GM12878 (cell line): ENCODE measurements around the gene ARID3A. TPM values are rescaled to one million over a fixed set of nuclear protein-coding genes. Genes with fewer than 3 reads are reported as not detected.

Experiments
- BCL3 ChIP-seq: IDR thresholded peaks from 2 replicates; pipeline ENCODE4 v1.6.1; 2011; ENCODE audit warnings: borderline replicate concordance, low read depth, mild to moderate bottlenecking, moderate library complexity, low read length; ENCODE audit not compliant: insufficient read depth, poor library complexity, severe bottlenecking
- BHLHE40 ChIP-seq, 2 experiments: fragments of 450-650 bp in 1 of 2; IDR thresholded peaks; 2 replicates each; pipeline ENCODE4 v1.6.1; 2011 to 2017; ENCODE audit warnings: low read depth in 2 of 2, borderline replicate concordance in 1 of 2, improper control_type of control experiment in 1 of 2, low read length in 1 of 2, mild to moderate bottlenecking in 1 of 2
- CHD4 ChIP-seq: fragments of 200-600 bp; sonication (generic); IDR thresholded peaks from 2 replicates; pipeline ENCODE4 v1.6.1; 2016; ENCODE audit warnings: mild to moderate bottlenecking
- CTCF ChIP-seq, 3 experiments: IDR thresholded peaks in 2 of 3; conservative IDR thresholded peaks in 1 of 3; 2 replicates each; pipeline ENCODE4 v1.5.1; 2011; ENCODE audit warnings: low read depth in 3 of 3, low read length in 3 of 3, mild to moderate bottlenecking in 3 of 3, control low read depth in 2 of 3, moderate library complexity in 2 of 3, inconsistent platforms in 1 of 3, mixed read lengths in 1 of 3; ENCODE audit not compliant: control insufficient read depth in 2 of 3, insufficient read depth in 1 of 3; ENCODE audit errors: extremely low read depth in 1 of 3
- EP300 ChIP-seq, 2 experiments: fragments of 150-350 bp in 1 of 2; IDR thresholded peaks; 2 replicates each; pipeline ENCODE4 v1.6.1; 2011 to 2012; ENCODE audit warnings: low read depth in 2 of 2, low read length in 2 of 2, borderline replicate concordance in 1 of 2, improper control_type of control experiment in 1 of 2, inconsistent platforms in 1 of 2; ENCODE audit not compliant: control insufficient read depth in 1 of 2
- ETV6 ChIP-seq, 2 experiments: fragments of 450-650 bp in 1 of 2; IDR thresholded peaks in 1 of 2; conservative IDR thresholded peaks in 1 of 2; 2 replicates each; pipeline ENCODE4 v1.6.1; 2014; ENCODE audit warnings: antibody characterized with exemption in 1 of 2, borderline replicate concordance in 1 of 2, low read depth in 1 of 2, mild to moderate bottlenecking in 1 of 2, moderate library complexity in 1 of 2
- GATAD2B ChIP-seq: fragments of 450-650 bp; conservative IDR thresholded peaks from 2 replicates; pipeline ENCODE4 v1.6.1; 2017; ENCODE audit warnings: low read depth, mild to moderate bottlenecking, moderate library complexity
- HDAC2 ChIP-seq: fragments of 200-600 bp; sonication (generic); IDR thresholded peaks from 2 replicates; pipeline ENCODE4 v1.6.1; 2017
- MEF2B ChIP-seq: fragments of 450-650 bp; IDR thresholded peaks from 2 replicates; pipeline ENCODE4 v1.6.1; 2018; ENCODE audit warnings: mild to moderate bottlenecking, moderate library complexity; ENCODE audit not compliant: partially characterized antibody, poor library complexity, severe bottlenecking
- NR2F1 ChIP-seq: fragments of 450-650 bp; conservative IDR thresholded peaks from 2 replicates; pipeline ENCODE4 v1.6.1; 2017; ENCODE audit warnings: mild to moderate bottlenecking
- RB1 ChIP-seq: fragments of 450-650 bp; formaldehyde crosslinking; IDR thresholded peaks from 2 replicates; pipeline ENCODE4 v1.6.1; 2017; ENCODE audit warnings: mild to moderate bottlenecking, borderline replicate concordance
- RCOR1 ChIP-seq: conservative IDR thresholded peaks from 2 replicates; pipeline ENCODE4 v1.6.1; 2012; ENCODE audit warnings: low read depth, low read length, improper control_type of control experiment
- RFX5 ChIP-seq: IDR thresholded peaks from 2 replicates; pipeline ENCODE4 v1.6.1; 2011; ENCODE audit warnings: low read depth, low read length, improper control_type of control experiment
- SREBF2 ChIP-seq: IDR thresholded peaks from 2 replicates; pipeline ENCODE4 v1.6.1; 2012; ENCODE audit warnings: mild to moderate bottlenecking, low read length
- SRF ChIP-seq, 2 experiments: IDR thresholded peaks; 2 replicates each; pipeline ENCODE4 v1.6.1; 2011; ENCODE audit warnings: low read depth in 2 of 2, low read length in 2 of 2, mild to moderate bottlenecking in 1 of 2, moderate library complexity in 1 of 2
- YBX1 ChIP-seq: fragments of 450-650 bp; IDR thresholded peaks from 2 replicates; pipeline ENCODE4 v1.6.1; 2016; ENCODE audit warnings: antibody characterized with exemption
- YY1 ChIP-seq: IDR thresholded peaks from 2 replicates; pipeline ENCODE4 v1.6.1; 2011; ENCODE audit warnings: low read depth, mild to moderate bottlenecking, low read length
- ZSCAN29 ChIP-seq: fragments of 450-650 bp; IDR thresholded peaks from 2 replicates; pipeline ENCODE4 v1.6.1; 2017; ENCODE audit warnings: mild to moderate bottlenecking, moderate library complexity
- polyA plus RNA-seq, 11 experiments: library from polyadenylated mRNA; depleted of rRNA in 4 of 11; unstranded in 6 of 11; stranded (reverse) in 5 of 11; fragments of >200 nt; fragmentation: Nextera tagmentation in 4 of 11; fragmentation: Illumina TruSeq in 1 of 11; extraction: Ambion mirVana in 4 of 11; extraction: Trizol in 1 of 11; gene quantifications; 1 replicate in 1 of 11; 2 replicates in 10 of 11; pipeline versions ENCODE4 v1.2.1 to v1.2.3, GENCODE V29; 2011 to 2016; ENCODE audit warnings: inconsistent platforms in 2 of 11, missing spikeins in 2 of 11, low read depth in 1 of 11
- total RNA-seq, 4 experiments: library from RNA; depleted of rRNA in 3 of 4; stranded (reverse); fragments of >200 nt in 3 of 4; fragmentation: Illumina TruSeq in 1 of 4; extraction: Trizol in 1 of 4; gene quantifications; 2 replicates each; pipeline versions ENCODE4 v1.2.1 to v1.2.3, GENCODE V29; 2013 to 2021
- TF ChIP-seq, protein P1 (sequence below): IDR thresholded peaks from 2 replicates; pipeline ENCODE4 v1.6.1; 2012; ENCODE audit warnings: low read depth, low read length, improper control_type of control experiment
- TF ChIP-seq, protein P2 (sequence below): fragments of 450-650 bp; IDR thresholded peaks from 2 replicates; pipeline ENCODE4 v1.6.1; 2018; ENCODE audit warnings: mild to moderate bottlenecking, low read depth, moderate library complexity; ENCODE audit not compliant: partially characterized antibody

ARID3A gene
- total and polyA plus RNA-seq, 10 of the 15 experiments (the other 5 are each of a cell fraction or from before 2014, with no cell fraction given): 0.76 to 70.0 (median 16.7) TPM

DNA sequence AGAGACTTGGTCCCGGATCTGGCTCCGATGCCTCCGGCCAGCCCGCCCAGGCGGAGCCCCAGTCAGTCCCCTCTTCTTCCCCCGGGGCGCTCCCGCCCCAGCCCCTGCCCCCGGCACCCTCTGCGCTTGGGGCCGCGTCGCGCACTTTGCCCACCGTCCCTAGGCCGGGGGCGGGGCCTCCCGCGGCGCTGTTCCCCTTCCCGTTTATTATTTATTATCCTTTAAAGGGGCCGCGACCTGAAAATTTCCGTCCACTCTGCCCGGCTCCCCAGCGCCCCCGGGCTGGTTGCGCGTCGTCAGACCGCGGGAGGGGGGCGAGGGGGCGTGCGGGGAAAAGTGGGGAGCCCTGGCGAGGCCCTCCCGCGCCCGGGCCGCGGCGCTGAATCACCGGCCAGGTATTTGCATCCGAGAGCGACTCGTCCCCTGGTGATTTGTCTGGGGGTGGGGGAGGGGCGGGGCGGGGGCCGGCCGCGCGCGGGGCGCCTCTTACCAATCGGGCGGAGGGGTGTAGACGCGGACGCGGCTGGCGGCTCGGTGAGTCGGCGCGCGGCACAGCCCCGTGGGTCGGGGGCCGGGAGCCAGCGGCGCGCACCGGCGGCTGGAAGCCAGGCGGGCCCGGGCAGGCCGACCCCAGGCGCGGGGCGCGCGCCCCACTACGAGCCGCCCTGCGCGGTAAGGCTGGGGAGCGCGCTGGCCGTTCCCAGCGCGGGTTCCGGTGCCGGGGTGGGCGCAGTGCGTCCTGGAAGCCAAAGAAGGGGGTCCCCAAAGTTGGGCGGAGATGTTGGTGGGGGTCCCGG, at the start of gene ARID3A (continued):
- TF ChIP-seq, protein P1, sequence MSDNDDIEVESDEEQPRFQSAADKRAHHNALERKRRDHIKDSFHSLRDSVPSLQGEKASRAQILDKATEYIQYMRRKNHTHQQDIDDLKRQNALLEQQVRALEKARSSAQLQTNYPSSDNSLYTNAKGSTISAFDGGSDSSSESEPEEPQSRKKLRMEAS: no peak
- TF ChIP-seq SRF (IDR thresholded peaks at IDR 0.05; ENCODE audit: low read depth in 2 of 2, low read length in 2 of 2): no peak
- TF ChIP-seq CHD4: no peak
- no peak for TF ChIP-seq EP300 (IDR thresholded peaks at IDR 0.05; ENCODE audit: borderline replicate concordance in 1 of 2, control insufficient read depth in 1 of 2, low read depth in 2 of 2, low read length in 2 of 2)
- no peak for TF ChIP-seq BCL3
- no peak for TF ChIP-seq SREBF2
- TF ChIP-seq GATAD2B: peak; percentile 68
- no peak for TF ChIP-seq RB1
- no peak for TF ChIP-seq CTCF (IDR thresholded peaks at IDR 0.05 in 2 of 3, conservative IDR thresholded peaks at IDR 0.05 in 1 of 3; ENCODE audit: control insufficient read depth in 2 of 3, extremely low read depth in 1 of 3, insufficient read depth in 1 of 3, low read depth in 3 of 3, low read length in 3 of 3)
- TF ChIP-seq YBX1: no peak
- peak; percentile 78; the same call in 1 of the 2 replicates for TF ChIP-seq YY1
- no peak for TF ChIP-seq RCOR1
- TF ChIP-seq ETV6 (conservative IDR thresholded peaks at IDR 0.05 in 1 of 2, IDR thresholded peaks at IDR 0.05 in 1 of 2; ENCODE audit: borderline replicate concordance in 1 of 2, low read depth in 1 of 2): no peak
- no peak for TF ChIP-seq MEF2B
- TF ChIP-seq RFX5: no peak
- TF ChIP-seq, protein P2, sequence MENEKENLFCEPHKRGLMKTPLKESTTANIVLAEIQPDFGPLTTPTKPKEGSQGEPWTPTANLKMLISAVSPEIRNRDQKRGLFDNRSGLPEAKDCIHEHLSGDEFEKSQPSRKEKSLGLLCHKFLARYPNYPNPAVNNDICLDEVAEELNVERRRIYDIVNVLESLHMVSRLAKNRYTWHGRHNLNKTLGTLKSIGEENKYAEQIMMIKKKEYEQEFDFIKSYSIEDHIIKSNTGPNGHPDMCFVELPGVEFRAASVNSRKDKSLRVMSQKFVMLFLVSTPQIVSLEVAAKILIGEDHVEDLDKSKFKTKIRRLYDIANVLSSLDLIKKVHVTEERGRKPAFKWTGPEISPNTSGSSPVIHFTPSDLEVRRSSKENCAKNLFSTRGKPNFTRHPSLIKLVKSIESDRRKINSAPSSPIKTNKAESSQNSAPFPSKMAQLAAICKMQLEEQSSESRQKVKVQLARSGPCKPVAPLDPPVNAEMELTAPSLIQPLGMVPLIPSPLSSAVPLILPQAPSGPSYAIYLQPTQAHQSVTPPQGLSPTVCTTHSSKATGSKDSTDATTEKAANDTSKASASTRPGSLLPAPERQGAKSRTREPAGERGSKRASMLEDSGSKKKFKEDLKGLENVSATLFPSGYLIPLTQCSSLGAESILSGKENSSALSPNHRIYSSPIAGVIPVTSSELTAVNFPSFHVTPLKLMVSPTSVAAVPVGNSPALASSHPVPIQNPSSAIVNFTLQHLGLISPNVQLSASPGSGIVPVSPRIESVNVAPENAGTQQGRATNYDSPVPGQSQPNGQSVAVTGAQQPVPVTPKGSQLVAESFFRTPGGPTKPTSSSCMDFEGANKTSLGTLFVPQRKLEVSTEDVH: no peak
- peak; percentile 7 to 38; a peak in 3 of 4 replicates for TF ChIP-seq BHLHE40 (IDR thresholded peaks at IDR 0.05; ENCODE audit: borderline replicate concordance in 1 of 2, low read depth in 2 of 2, low read length in 1 of 2)
- no peak for TF ChIP-seq HDAC2
- TF ChIP-seq ZSCAN29: peak; percentile 91
- TF ChIP-seq NR2F1: peak; percentile 40; the same call in 1 of the 2 replicates
